Neural cell (in vitro differentiated cells): ENCODE data around the gene GPRC6A. TPM values are rescaled to one million over a fixed set of nuclear protein-coding genes. Genes with fewer than 3 reads are reported as not detected.

Source experiments
- H2AFZ ChIP-seq: fragments of 200-600, 300-800 bp; sonication (generic), shearing (Covaris generic); 2 replicates; pipeline ENCODE4 v1.6.0; 2014; ENCODE audit warnings: low read depth, mild to moderate bottlenecking, antibody characterized with exemption, low read length, moderate library complexity
- H3F3A ChIP-seq: fragments of 200-600 bp; shearing (Covaris generic); 2 replicates; pipeline ENCODE4 v1.6.1; 2016; ENCODE audit warnings: mild to moderate bottlenecking, moderate library complexity, mixed read lengths, antibody characterized with exemption, low read length; ENCODE audit not compliant: insufficient read depth, poor library complexity, severe bottlenecking
- H3K27ac ChIP-seq: fragments of 200-600, 300-800 bp; sonication (generic), shearing (Covaris generic); 2 replicates; pipeline ENCODE4 v1.5.1; 2014; ENCODE audit warnings: mild to moderate bottlenecking, low read length, moderate library complexity
- H3K27me3 ChIP-seq: fragments of 300-800, 200-600 bp; sonication (generic), shearing (Covaris generic); 2 replicates; pipeline ENCODE4 v1.6.0; 2014; ENCODE audit warnings: mild to moderate bottlenecking, low read depth, low read length, moderate library complexity; ENCODE audit not compliant: insufficient read depth
- H3K36me3 ChIP-seq: fragments of 300-800, 200-600 bp; sonication (generic), shearing (Covaris generic); 2 replicates; pipeline ENCODE4 v1.5.1; 2014; ENCODE audit warnings: mild to moderate bottlenecking, antibody characterized with exemption, low read length, moderate library complexity; ENCODE audit not compliant: insufficient read depth
- H3K4me2 ChIP-seq: fragments of 300-800, 200-600 bp; sonication (generic), shearing (Covaris generic); 2 replicates; pipeline ENCODE4 v1.6.0; 2014; ENCODE audit warnings: mild to moderate bottlenecking, low read length
- H3K4me3 ChIP-seq: fragments of 300-800, 200-600 bp; sonication (generic), shearing (Covaris generic); 2 replicates; pipeline ENCODE4 v1.5.1; 2014; ENCODE audit warnings: mild to moderate bottlenecking, low read length, moderate library complexity
- H3K79me2 ChIP-seq: fragments of 200-600 bp; shearing (Covaris generic); replicated peaks from 2 replicates; pipeline ENCODE4 v1.6.0; 2014; ENCODE audit warnings: mild to moderate bottlenecking, low read length, moderate library complexity; ENCODE audit not compliant: insufficient read depth
- H3K9ac ChIP-seq: fragments of 300-800, 200-600 bp; sonication (generic), shearing (Covaris generic); 2 replicates; pipeline ENCODE4 v1.6.1; 2016; ENCODE audit warnings: mild to moderate bottlenecking, low read length, mixed read lengths
- H3K9me2 ChIP-seq: fragments of 200-600 bp; shearing (Covaris generic); 2 replicates; pipeline ENCODE4 v1.6.1; 2016; ENCODE audit warnings: mild to moderate bottlenecking, low read length, mixed read lengths; ENCODE audit not compliant: insufficient read depth
- H3K9me3 ChIP-seq: fragments of 200-600, 300-800 bp; sonication (generic), shearing (Covaris generic); 2 replicates; pipeline ENCODE4 v1.6.1; 2016; ENCODE audit warnings: mild to moderate bottlenecking, mixed run types, low read length, moderate library complexity, mixed read lengths
- H4K20me1 ChIP-seq: fragments of 200-600 bp; shearing (Covaris generic); 2 replicates; pipeline ENCODE4 v1.6.1; 2016; ENCODE audit warnings: mild to moderate bottlenecking, mixed run types; ENCODE audit not compliant: insufficient read depth
- EP300 ChIP-seq: fragments of 450-650 bp; conservative IDR thresholded peaks from 2 replicates; pipeline ENCODE4 v1.6.1; 2014; ENCODE audit warnings: antibody characterized with exemption, mild to moderate bottlenecking, moderate library complexity; ENCODE audit not compliant: poor library complexity, severe bottlenecking
- EZH2 ChIP-seq: fragments of 200-600, 300-800 bp; shearing (Covaris generic), sonication (generic); IDR thresholded peaks from 2 replicates; pipeline ENCODE4 v1.6.1; 2014; ENCODE audit warnings: antibody characterized with exemption, low read length, borderline replicate concordance, mild to moderate bottlenecking; ENCODE audit not compliant: insufficient read depth, poor library complexity, severe bottlenecking
- MXI1 ChIP-seq: fragments of 450-650 bp; conservative IDR thresholded peaks from 2 replicates; pipeline ENCODE4 v1.6.1; 2014; ENCODE audit warnings: antibody characterized with exemption, mild to moderate bottlenecking; ENCODE audit not compliant: poor library complexity, severe bottlenecking
- POLR2AphosphoS5 ChIP-seq: IDR thresholded peaks from 2 replicates; pipeline ENCODE4 v1.6.1; 2012
- RAD21 ChIP-seq: fragments of 450-650 bp; conservative IDR thresholded peaks from 2 replicates; pipeline ENCODE4 v1.6.1; 2014; ENCODE audit warnings: antibody characterized with exemption, mild to moderate bottlenecking, moderate library complexity
- REST ChIP-seq: IDR thresholded peaks from 2 replicates; pipeline ENCODE4 v1.6.1; 2012; ENCODE audit warnings: borderline replicate concordance
- SMC3 ChIP-seq: fragments of 450-650 bp; conservative IDR thresholded peaks from 2 replicates; pipeline ENCODE4 v1.6.1; 2014; ENCODE audit warnings: antibody characterized with exemption, mild to moderate bottlenecking, moderate library complexity; ENCODE audit not compliant: poor library complexity
- TAF1 ChIP-seq: IDR thresholded peaks from 2 replicates; pipeline ENCODE4 v1.6.1; 2012; ENCODE audit warnings: low read depth
- polyA plus RNA-seq: library from polyadenylated mRNA; depleted of rRNA; stranded (reverse); fragments of >200 nt; gene quantifications from 2 replicates; pipeline ENCODE4 v1.2.3, GENCODE V29; 2014
- TF ChIP-seq, protein P1 (sequence below): fragments of 450-650 bp; IDR thresholded peaks from 2 replicates; pipeline ENCODE4 v1.5.1; 2014; ENCODE audit warnings: antibody characterized with exemption, mild to moderate bottlenecking, moderate library complexity; ENCODE audit not compliant: poor library complexity, severe bottlenecking

The GPRC6A gene
- polyA plus RNA-seq, 1 donor from 2014 or later, result not detected

DNA sequence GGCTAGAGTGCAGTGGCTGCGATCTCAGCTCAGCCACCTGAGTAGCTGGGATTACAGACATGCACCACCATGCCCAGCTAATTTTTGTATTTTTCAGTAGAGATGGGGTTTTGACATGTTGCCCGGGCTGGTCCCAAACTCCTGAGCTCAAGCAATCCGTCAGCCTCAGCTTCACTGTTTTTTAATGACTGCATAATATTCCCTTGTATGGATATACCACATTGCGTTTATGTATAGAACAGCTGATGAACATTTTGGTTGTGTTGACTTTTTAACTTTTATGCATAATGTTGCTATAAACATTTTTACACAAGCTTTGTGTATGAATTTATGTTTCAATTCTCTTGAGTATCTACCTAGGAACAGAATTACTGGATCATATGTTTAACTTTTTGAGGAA, 43.9 kb upstream of the GPRC6A start:
- H2AFZ ChIP-seq, result no peak overlapping the region
- no peak overlapping the region for H3K4me3 ChIP-seq
- peaks cover 43% of the 10 kb centered on the region for H3K27me3 ChIP-seq

DNA sequence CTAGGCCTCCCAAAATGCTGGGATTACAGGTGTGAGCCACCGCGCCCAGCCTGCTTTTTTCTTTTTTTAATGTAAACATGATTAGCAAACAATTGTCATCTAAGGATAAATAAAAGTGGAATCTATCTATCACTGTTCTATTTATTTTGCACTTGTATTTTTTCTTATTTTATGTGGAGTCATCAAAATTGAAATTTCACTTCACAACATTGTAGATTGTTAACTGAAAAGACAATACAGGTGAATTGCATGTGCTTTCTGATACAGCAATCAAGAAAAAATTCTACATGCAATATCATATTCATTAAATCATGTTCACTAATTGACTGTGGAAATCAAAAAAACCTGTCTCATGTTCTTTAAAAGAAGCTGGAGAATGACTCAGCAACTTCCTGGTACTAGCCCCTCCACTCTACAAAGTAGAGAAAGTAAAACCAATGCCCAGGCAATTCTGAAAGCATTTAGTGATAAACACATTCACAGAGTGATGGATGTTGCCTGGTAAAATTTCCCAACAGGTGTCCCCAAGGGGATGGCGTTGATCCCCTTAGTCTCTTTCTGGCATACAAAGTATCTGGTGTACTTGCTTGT, 37.5 kb upstream of the GPRC6A start:
- H3K79me2 ChIP-seq, result no peaks in the 10 kb centered on the region
- no peaks in the 10 kb centered on the region for H3K9me2 ChIP-seq
- H2AFZ ChIP-seq, result no peak overlapping the region
- no peaks in the 10 kb centered on the region for H3K27me3 ChIP-seq
- H3K27ac ChIP-seq, result no peak overlapping the region
- no peak overlapping the region for H3K9ac ChIP-seq
- no peaks in the 10 kb centered on the region for H4K20me1 ChIP-seq
- H3F3A ChIP-seq, result no peaks in the 10 kb centered on the region
- no peak overlapping the region for H3K4me3 ChIP-seq
- no peaks in the 10 kb centered on the region for H3K9me3 ChIP-seq
- no peak overlapping the region for H3K4me2 ChIP-seq
- H3K36me3 ChIP-seq, result no peaks in the 10 kb centered on the region
- TF ChIP-seq REST (no peak), MXI1 (no peak), SMC3 (no peak), EP300 (no peak), POLR2AphosphoS5 (no peak), RAD21 (no peak), TAF1 (no peak)
- TF ChIP-seq, protein P1, sequence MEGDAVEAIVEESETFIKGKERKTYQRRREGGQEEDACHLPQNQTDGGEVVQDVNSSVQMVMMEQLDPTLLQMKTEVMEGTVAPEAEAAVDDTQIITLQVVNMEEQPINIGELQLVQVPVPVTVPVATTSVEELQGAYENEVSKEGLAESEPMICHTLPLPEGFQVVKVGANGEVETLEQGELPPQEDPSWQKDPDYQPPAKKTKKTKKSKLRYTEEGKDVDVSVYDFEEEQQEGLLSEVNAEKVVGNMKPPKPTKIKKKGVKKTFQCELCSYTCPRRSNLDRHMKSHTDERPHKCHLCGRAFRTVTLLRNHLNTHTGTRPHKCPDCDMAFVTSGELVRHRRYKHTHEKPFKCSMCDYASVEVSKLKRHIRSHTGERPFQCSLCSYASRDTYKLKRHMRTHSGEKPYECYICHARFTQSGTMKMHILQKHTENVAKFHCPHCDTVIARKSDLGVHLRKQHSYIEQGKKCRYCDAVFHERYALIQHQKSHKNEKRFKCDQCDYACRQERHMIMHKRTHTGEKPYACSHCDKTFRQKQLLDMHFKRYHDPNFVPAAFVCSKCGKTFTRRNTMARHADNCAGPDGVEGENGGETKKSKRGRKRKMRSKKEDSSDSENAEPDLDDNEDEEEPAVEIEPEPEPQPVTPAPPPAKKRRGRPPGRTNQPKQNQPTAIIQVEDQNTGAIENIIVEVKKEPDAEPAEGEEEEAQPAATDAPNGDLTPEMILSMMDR, result no peak

More for the DNA sequence above, 43.9 kb upstream of the GPRC6A start:
- no peak for TF ChIP-seq TAF1
- no peak for TF ChIP-seq MXI1
- no peak for TF ChIP-seq POLR2AphosphoS5
- TF ChIP-seq EZH2, result no peak
- TF ChIP-seq SMC3, result no peak
- TF ChIP-seq, protein P1, result no peak
- TF ChIP-seq RAD21, result no peak
- no peak for TF ChIP-seq EP300
- TF ChIP-seq REST, result no peak
- Histone ChIP-seq H3K4me2 (no peak overlapping the region), H3K27ac (no peak overlapping the region), H3K36me3 (no peaks in the 10 kb centered on the region), H4K20me1 (no peaks in the 10 kb centered on the region), H3K79me2 (no peaks in the 10 kb centered on the region), H3K9ac (no peak overlapping the region), H3F3A (no peaks in the 10 kb centered on the region), H3K9me2 (no peaks in the 10 kb centered on the region), H3K9me3 (no peaks in the 10 kb centered on the region)
